Karpas-422 (cell line): ENCODE measurements around the gene AGPAT2. TPM values are rescaled to one million over a fixed set of nuclear protein-coding genes. Genes with fewer than 3 reads are reported as not detected.

Source experiments
- DNase-seq: peaks from one replicate; pipeline ENCODE4 v3.0.0-alpha.2; 2015
- H2AFZ ChIP-seq: fragments of 200-600 bp; sonication (generic); 2 replicates; pipeline ENCODE4 v1.6.1; 2014; ENCODE audit warnings: antibody characterized with exemption, low read length, mixed read lengths
- H3K27ac ChIP-seq: fragments of 200-600 bp; sonication (generic); 2 replicates; pipeline ENCODE4 v1.5.1; 2014; ENCODE audit warnings: mild to moderate bottlenecking, low read length, moderate library complexity
- H3K27me3 ChIP-seq: fragments of 200-600 bp; sonication (generic); 2 replicates; pipeline ENCODE4 v1.6.1; 2014; ENCODE audit warnings: low read length, mixed read lengths
- H3K36me3 ChIP-seq: fragments of 200-600 bp; sonication (generic); 2 replicates; pipeline ENCODE4 v1.6.1; 2014; ENCODE audit warnings: low read length, mixed read lengths; ENCODE audit not compliant: insufficient read depth
- H3K4me1 ChIP-seq: fragments of 200-600 bp; sonication (generic); 2 replicates; pipeline ENCODE4 v1.6.1; 2014; ENCODE audit warnings: mild to moderate bottlenecking, low read length, mixed read lengths
- H3K4me2 ChIP-seq: fragments of 200-600 bp; sonication (generic); 2 replicates; pipeline ENCODE4 v1.6.1; 2014; ENCODE audit warnings: low read length, low read depth, mild to moderate bottlenecking; ENCODE audit not compliant: poor library complexity, severe bottlenecking
- H3K4me3 ChIP-seq: fragments of 200-600 bp; sonication (generic); 2 replicates; pipeline ENCODE4 v1.5.1; 2014; ENCODE audit warnings: mild to moderate bottlenecking, antibody characterized with exemption, low read length, mixed read lengths
- H3K79me2 ChIP-seq: fragments of 200-600 bp; sonication (generic); 2 replicates; pipeline ENCODE4 v1.6.1; 2014; ENCODE audit warnings: mild to moderate bottlenecking, low read length, mixed read lengths
- H3K9ac ChIP-seq: fragments of 200-600 bp; sonication (generic); 2 replicates; pipeline ENCODE4 v1.6.0; 2014; ENCODE audit warnings: low read length
- H3K9me2 ChIP-seq: fragments of 200-600 bp; sonication (generic), shearing (Covaris generic); replicated peaks from 2 replicates; pipeline ENCODE4 v1.6.0; 2014; ENCODE audit warnings: mild to moderate bottlenecking, low read length, moderate library complexity; ENCODE audit not compliant: insufficient read depth
- H3K9me3 ChIP-seq: fragments of 300-700, 200-600 bp; sonication (generic); 2 replicates; pipeline ENCODE4 v1.6.1; 2014; ENCODE audit warnings: low read length, mixed read lengths
- H4K20me1 ChIP-seq: fragments of 200-600 bp; sonication (generic); 2 replicates; pipeline ENCODE4 v1.6.1; 2014; ENCODE audit warnings: mild to moderate bottlenecking, antibody characterized with exemption, low read length, low read depth; ENCODE audit not compliant: insufficient read depth
- total RNA-seq: library from RNA; depleted of rRNA; stranded (reverse); fragments of >200 nt; shearing (Covaris generic); gene quantifications from 2 replicates; pipeline ENCODE4 v1.2.3, GENCODE V29; 2014; ENCODE audit warnings: low replicate concordance

AGPAT2 gene
- total RNA-seq, 1 experiment from 2014 or later: 12.3 TPM

DNA sequence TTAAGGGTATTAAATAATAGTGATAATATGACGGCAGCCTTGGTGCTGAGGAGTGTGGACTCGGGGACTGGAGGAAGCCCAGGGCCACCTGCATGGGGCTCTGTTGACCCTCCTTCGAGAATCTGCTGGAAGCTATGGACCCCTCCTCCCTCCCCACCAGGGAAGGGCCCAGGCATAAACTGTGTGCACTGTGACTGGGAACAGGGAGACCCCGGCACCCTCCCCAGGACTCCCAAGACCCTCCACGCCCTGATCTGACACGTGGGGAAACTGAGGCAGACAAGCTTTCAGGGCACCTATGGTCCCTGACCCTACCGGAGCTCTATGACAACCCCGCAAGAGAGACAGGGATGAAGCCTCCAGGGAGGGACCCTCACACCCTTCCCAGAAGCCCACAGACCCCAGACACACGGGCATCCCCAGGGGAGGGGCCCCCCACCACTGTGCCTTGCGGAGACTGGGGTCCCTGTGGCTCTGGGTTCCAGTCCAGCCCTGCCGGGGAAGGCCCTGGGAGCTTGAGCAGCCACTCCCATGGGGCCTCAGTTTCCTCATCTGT is 31.0 kb downstream of the AGPAT2 start:
- H3K27ac ChIP-seq: no peak overlapping the region
- 0 out of 2 replicates have a peak, but pooled peaks cover 3% of the 10 kb centered on the region for H4K20me1 ChIP-seq
- no peaks in the 10 kb centered on the region; the same call in 1 of the 2 replicates for H3K4me1 ChIP-seq
- DNase-seq: no peak
- no peaks in the 10 kb centered on the region for H3K27me3 ChIP-seq
- H3K4me3 ChIP-seq: no peak overlapping the region
- H3K4me2 ChIP-seq: no peak overlapping the region
- H3K9ac ChIP-seq: no peak overlapping the region
- no peaks in the 10 kb centered on the region for H3K36me3 ChIP-seq
- H3K79me2 ChIP-seq: no peaks in the 10 kb centered on the region
- H2AFZ ChIP-seq: no peak overlapping the region
- H3K9me3 ChIP-seq: no peaks in the 10 kb centered on the region
- H3K9me2 ChIP-seq: no peaks in the 10 kb centered on the region

DNA sequence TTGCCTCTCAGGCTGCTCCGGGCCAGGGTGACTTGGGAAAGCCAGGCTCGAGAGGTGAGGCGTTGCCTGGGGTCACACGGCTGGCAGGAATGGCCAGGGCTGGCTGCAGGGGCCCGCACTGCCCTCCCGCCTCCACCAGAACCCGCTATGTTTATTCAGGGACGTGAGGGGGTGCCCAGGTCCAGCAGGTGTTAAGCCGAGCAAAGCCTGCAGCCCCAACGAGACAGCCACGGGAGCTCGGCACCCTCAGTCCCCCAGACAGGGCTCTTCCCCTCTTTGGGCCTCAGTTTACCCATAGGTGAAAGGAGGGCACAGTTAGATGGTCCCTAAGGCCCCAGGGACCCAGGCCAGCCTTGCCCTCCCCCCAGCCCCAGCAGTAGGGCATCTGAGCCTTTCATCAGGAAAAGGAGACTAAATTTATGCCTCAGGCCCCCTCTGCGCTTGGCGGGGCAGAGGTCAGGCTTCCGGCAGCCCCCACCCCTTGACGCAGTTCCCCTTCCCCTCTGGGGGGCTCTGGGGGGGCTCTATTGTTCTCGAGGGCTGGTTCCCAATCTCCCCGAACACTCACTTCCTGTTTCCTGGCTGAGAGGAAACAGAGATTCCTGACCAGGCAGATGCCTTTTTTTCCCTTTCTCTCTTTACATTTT is 31.6 kb downstream of the AGPAT2 start:
- no peaks in the 10 kb centered on the region for H3K36me3 ChIP-seq
- 0 out of 2 replicates have a peak, but pooled peaks cover 3% of the 10 kb centered on the region for H4K20me1 ChIP-seq
- H3K9ac ChIP-seq: no peak overlapping the region
- no peak overlapping the region for H3K4me2 ChIP-seq
- no peaks in the 10 kb centered on the region for H3K9me2 ChIP-seq
- H3K79me2 ChIP-seq: no peaks in the 10 kb centered on the region
- DNase-seq: no peak
- no peaks in the 10 kb centered on the region for H3K27me3 ChIP-seq
- H3K9me3 ChIP-seq: no peaks in the 10 kb centered on the region
- H3K4me3 ChIP-seq: no peak overlapping the region
- H3K27ac ChIP-seq: no peak overlapping the region
- no peaks in the 10 kb centered on the region; the same call in 1 of the 2 replicates for H3K4me1 ChIP-seq
- no peak overlapping the region for H2AFZ ChIP-seq

DNA sequence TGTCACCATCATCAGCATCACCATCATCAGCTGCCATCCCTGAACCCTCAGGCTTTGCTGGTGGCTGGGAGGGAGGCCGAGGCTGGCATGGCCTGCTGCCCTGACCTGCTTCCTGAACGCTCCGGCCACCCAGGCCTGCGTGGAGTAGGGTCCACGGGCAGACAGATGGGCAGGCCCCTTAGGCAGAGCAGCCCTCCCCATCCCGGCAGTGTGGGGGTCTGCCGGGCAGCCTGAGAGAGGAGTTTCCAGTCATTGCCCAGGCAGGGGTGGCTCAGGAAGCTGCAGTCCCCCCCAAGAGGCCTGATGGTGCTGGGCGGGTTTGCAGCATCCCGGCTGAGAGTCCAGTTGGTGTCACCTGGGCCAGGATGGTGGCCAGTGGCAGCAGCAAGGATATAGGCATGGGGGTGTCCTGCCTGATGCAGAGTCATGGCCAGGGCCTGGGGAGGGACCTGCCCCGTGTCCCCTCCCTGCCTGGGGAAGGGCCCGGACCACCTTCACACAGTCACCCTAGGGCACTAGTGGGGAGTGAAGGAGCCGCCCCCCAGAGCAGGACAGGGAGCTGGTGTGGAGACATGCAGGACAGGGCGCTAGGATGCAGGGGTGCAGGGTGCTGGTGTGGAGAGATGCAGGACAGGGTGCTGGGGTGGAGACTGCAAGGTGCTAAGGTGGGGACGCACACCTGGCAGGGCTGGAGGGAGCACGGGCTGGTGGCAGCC is 32.3 kb downstream of the AGPAT2 start:
- Histone ChIP-seq H3K9me2 (no peaks in the 10 kb centered on the region), H3K79me2 (no peaks in the 10 kb centered on the region), H3K4me2 (no peak overlapping the region), H3K9ac (no peak overlapping the region), H3K9me3 (no peaks in the 10 kb centered on the region), H3K4me1 (no peaks in the 10 kb centered on the region; the same call in 1 of the 2 replicates), H3K4me3 (no peak overlapping the region), H4K20me1 (0 out of 2 replicates have a peak, but pooled peaks cover 3% of the 10 kb centered on the region), H3K27me3 (no peaks in the 10 kb centered on the region), H2AFZ (no peak overlapping the region), H3K36me3 (no peaks in the 10 kb centered on the region), H3K27ac (no peak overlapping the region)
- DNase-seq: no peak

DNA sequence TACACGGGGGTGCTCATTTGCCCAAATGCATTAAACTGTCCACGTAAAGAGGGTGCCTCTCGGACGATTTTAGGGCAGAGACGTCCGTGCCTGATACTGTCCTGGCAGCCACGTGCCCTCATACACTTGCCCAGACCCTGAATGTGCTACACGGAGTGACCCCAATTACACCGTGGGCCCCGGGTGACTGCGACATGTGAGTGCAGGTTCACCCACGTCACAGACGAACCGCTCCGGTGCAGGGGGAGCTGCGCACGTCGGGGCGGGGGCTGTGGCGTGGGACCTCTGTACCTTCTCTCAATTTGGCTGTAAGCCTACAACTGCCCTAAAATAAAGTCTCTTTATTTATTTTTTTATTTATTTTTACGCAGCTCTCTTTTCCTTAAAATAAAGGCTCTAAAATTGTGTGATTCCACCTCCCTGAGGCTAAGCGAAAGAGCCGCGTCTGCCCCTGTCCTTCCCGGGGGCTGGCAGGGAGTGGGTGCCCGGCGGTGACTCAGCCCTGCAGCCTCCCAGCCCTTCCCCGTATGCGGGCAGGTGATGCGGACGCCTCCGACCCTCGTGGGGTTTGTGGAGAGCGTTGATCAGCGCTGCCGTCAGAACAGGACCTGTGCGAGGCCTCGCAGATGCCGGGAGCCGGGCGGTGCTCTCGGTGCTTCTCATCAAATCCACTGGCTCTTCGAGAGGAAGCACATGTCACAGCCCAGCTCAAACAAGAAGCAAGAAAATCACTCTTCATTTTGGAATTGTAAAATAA is 33.8 kb downstream of the AGPAT2 start:
- H3K4me1 ChIP-seq: no peaks in the 10 kb centered on the region; the same call in 1 of the 2 replicates
- H3K27ac ChIP-seq: no peak overlapping the region
- H2AFZ ChIP-seq: no peak overlapping the region
- no peak overlapping the region for H3K4me2 ChIP-seq
- no peaks in the 10 kb centered on the region for H3K9me3 ChIP-seq
- H3K4me3 ChIP-seq: no peak overlapping the region
- H3K79me2 ChIP-seq: no peaks in the 10 kb centered on the region
- H4K20me1 ChIP-seq: no peaks in the 10 kb centered on the region
- H3K27me3 ChIP-seq: no peaks in the 10 kb centered on the region
- no peak for DNase-seq
- H3K9ac ChIP-seq: no peak overlapping the region
- H3K9me2 ChIP-seq: no peaks in the 10 kb centered on the region
- no peaks in the 10 kb centered on the region for H3K36me3 ChIP-seq

DNA sequence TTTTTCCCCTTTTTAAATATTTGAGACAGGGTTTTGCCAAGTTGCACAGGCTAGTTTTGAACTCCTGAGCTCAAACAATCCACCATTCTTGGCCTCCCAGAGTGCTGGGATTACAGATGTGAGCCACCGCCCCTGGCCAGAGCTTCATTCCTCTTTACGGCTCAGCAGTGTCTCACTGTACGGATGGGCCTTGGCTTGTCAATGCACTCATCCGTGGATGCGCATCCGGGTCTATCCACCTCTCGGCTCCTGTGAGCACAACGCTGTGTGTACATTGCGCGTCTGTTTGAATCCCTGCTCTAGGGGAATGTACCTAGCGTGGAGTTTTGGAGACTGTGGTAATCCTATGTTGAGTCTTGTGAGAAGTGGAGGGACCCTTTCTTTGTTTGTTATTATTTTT is 35.4 kb downstream of the AGPAT2 start:
- Histone ChIP-seq H3K27me3 (no peaks in the 10 kb centered on the region), H3K4me2 (no peak overlapping the region), H3K27ac (no peak overlapping the region), H2AFZ (no peak overlapping the region), H3K9ac (no peak overlapping the region), H3K4me1 (no peaks in the 10 kb centered on the region), H4K20me1 (no peaks in the 10 kb centered on the region), H3K9me3 (no peaks in the 10 kb centered on the region), H3K36me3 (no peaks in the 10 kb centered on the region), H3K4me3 (no peak overlapping the region), H3K79me2 (no peaks in the 10 kb centered on the region), H3K9me2 (no peaks in the 10 kb centered on the region)
- no peak for DNase-seq

DNA sequence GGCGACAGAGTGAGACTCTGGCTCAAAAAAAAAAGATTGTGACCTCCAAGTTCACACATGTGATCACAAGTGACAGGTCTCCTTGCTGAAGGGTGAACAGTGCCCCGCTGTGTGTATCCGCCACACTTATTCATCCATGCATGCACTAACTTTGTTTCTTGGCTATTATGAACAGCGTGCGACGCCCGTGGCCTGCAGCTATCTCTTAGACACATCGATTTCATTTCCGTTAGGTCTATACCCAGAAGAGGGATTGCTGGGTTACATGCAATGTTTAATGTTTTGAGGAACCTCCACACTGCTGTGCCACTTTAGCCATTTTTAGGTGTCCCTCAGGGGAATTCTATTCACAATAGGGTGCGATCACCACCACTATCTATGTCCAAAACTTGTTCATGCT is 36.6 kb downstream of the AGPAT2 start:
- H3K27me3 ChIP-seq: no peaks in the 10 kb centered on the region
- no peak for DNase-seq

DNA sequence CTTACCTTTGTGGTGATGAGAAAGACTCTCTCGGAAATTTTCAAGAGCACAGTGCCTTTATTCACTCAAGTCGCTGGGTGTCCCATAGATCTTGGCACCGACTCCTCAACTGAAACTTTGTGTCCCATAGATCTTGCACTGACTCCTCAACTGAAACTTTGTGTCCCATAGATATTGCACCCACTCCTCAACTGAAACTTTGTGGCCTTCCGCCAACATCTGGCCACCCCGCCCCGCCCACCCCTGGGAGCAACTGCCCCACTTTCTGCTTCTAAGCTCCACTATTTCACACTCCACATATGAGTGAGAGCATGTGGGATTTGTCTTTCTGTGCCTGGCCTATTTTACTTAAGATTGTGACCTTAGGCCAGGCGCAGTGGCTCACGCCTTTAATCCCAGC is 37.2 kb downstream of the AGPAT2 start:
- Histone ChIP-seq H2AFZ (no peak overlapping the region), H3K27me3 (no peaks in the 10 kb centered on the region), H3K79me2 (no peaks in the 10 kb centered on the region), H3K9me2 (no peaks in the 10 kb centered on the region), H3K9ac (no peak overlapping the region), H3K36me3 (no peaks in the 10 kb centered on the region), H3K27ac (no peak overlapping the region), H3K9me3 (no peaks in the 10 kb centered on the region), H3K4me3 (no peak overlapping the region), H3K4me2 (no peak overlapping the region), H3K4me1 (no peaks in the 10 kb centered on the region), H4K20me1 (peaks cover 1% of the 10 kb centered on the region; the same call in 1 of the 2 replicates)
- DNase-seq: no peak

More for the DNA sequence above, 36.6 kb downstream of the AGPAT2 start:
- Histone ChIP-seq H3K9ac (no peak overlapping the region), H3K9me3 (no peaks in the 10 kb centered on the region), H3K4me3 (no peak overlapping the region), H4K20me1 (no peaks in the 10 kb centered on the region), H3K36me3 (no peaks in the 10 kb centered on the region), H3K79me2 (no peaks in the 10 kb centered on the region), H3K9me2 (no peaks in the 10 kb centered on the region), H2AFZ (no peak overlapping the region), H3K4me2 (no peak overlapping the region), H3K27ac (no peak overlapping the region), H3K4me1 (no peaks in the 10 kb centered on the region)

DNA sequence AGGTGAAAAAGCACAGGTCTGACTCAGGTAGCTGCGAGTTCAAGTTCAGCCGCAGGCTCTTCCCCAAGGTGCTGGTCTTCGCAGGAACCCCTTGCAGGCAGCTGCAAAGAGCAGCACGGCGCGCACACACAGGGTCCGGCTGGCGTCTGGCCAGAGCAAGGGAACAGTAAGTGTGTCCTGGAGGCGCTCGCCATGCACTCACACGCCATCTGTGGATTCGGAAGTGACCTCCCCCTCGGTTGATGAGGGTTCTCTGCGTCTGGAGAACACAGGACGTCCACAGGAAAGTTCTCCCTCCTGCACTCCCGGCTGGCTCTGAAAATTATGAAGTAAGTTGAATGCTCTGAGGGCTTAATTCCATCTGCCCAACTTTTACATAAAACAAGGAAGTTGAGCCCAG is 38.5 kb downstream of the AGPAT2 start:
- Histone ChIP-seq H3K4me2 (no peak overlapping the region), H3K4me1 (no peaks in the 10 kb centered on the region), H3K79me2 (no peaks in the 10 kb centered on the region), H2AFZ (no peak overlapping the region), H3K9ac (no peak overlapping the region), H3K9me3 (no peaks in the 10 kb centered on the region), H3K4me3 (no peak overlapping the region), H3K9me2 (no peaks in the 10 kb centered on the region), H3K36me3 (no peaks in the 10 kb centered on the region), H4K20me1 (peaks cover 6% of the 10 kb centered on the region; the same call in 1 of the 2 replicates), H3K27ac (no peak overlapping the region), H3K27me3 (no peaks in the 10 kb centered on the region)
- DNase-seq: no peak
